HUES48 (cell line): ENCODE data around the gene NTNG1.

ENCODE experiments used
- H3K27ac ChIP-seq: one replicate; pipeline ENCODE4 v1.7.0; 2013; ENCODE audit warnings: low read depth, low read length, inconsistent platforms
- H3K27me3 ChIP-seq: 2 replicates; pipeline ENCODE4 v1.6.1; 2013; ENCODE audit warnings: mild to moderate bottlenecking, low read length; ENCODE audit not compliant: control insufficient read depth, insufficient read depth
- H3K36me3 ChIP-seq: 2 replicates; pipeline ENCODE4 v1.6.1; 2013; ENCODE audit warnings: low read length; ENCODE audit not compliant: control insufficient read depth, insufficient read depth
- H3K4me1 ChIP-seq: 2 replicates; pipeline ENCODE4 v1.6.1; 2013; ENCODE audit warnings: mild to moderate bottlenecking, low read length; ENCODE audit not compliant: control insufficient read depth, insufficient read depth
- H3K4me3 ChIP-seq: 2 replicates; pipeline ENCODE4 v1.5.1; 2013; ENCODE audit warnings: mild to moderate bottlenecking, low read depth, low read length
- H3K9ac ChIP-seq: 2 replicates; pipeline ENCODE4 v1.6.1; 2013; ENCODE audit warnings: mild to moderate bottlenecking, low read depth, low read length, moderate library complexity
- H3K9me3 ChIP-seq: 2 replicates; pipeline ENCODE4 v1.6.1; 2013; ENCODE audit warnings: low read length; ENCODE audit not compliant: control insufficient read depth, insufficient read depth

The NTNG1 gene

DNA sequence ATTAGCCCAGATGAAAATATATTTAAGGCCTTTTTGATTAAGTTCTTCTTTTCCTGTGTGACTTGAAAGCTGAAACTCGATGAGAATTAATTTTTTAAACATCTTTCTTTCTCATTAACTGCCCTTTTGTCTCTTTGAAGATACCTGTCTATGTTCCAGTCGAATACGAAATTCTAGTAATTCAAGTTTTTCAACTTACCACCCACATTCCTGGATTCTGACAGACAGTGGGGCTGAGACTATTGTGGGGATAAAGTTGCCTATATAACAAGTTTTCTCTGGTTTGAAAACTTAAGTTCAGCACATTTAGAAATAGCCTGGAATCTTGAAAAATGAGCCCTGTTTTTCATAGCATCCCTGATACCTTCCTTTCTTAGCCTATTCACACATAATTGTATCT lies 114.6 kb downstream of the NTNG1 start:
- Histone ChIP-seq H3K9ac (no peak overlapping the region), H3K27me3 (no peaks in the 10 kb centered on the region), H3K4me3 (no peak overlapping the region), H3K27ac (no peak overlapping the region), H3K4me1 (peaks cover 45% of the 10 kb centered on the region), H3K9me3 (no peaks in the 10 kb centered on the region), H3K36me3 (no peaks in the 10 kb centered on the region)

DNA sequence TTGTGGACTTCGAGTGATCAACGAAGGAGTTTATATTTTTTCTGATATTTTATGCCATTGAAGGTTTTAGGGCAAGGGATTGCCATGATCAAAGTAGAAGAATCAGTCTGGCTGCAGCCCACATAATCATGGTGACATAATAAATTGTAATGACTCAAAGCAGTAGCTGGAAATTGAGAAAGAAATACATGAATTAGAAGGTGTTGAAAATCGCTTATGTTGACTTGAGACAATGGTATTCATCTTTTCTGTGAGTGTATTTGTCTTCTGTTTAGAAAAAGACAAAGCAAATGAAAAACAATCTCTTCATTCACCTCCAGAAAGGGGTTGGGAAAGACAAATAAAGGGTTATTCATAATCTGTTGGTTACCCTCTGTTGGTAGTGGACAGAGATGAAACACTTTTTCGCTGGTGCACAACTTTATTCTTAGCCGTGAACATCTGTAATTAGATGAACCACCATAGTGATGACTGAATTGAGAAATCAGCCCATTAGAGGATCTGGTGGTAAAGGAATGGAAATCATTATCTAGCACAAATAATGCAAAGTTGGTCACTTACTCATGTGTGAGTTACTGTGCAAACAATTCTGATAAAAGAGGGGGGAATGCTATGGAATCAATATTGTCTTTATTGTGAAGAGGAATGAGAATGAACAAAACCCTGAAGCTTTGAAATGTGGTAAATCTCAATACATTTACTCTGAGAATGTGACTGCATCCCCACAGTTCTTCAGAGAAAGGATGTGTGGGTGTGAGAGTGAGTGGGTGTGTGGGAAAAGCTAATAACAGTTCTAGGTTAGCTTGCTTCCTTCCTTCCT lies 121.8 kb downstream of the NTNG1 start:
- Histone ChIP-seq H3K4me3 (no peak overlapping the region), H3K9me3 (no peaks in the 10 kb centered on the region), H3K36me3 (no peaks in the 10 kb centered on the region), H3K4me1 (peaks cover 16% of the 10 kb centered on the region), H3K9ac (no peak overlapping the region), H3K27ac (no peak overlapping the region), H3K27me3 (no peaks in the 10 kb centered on the region)

DNA sequence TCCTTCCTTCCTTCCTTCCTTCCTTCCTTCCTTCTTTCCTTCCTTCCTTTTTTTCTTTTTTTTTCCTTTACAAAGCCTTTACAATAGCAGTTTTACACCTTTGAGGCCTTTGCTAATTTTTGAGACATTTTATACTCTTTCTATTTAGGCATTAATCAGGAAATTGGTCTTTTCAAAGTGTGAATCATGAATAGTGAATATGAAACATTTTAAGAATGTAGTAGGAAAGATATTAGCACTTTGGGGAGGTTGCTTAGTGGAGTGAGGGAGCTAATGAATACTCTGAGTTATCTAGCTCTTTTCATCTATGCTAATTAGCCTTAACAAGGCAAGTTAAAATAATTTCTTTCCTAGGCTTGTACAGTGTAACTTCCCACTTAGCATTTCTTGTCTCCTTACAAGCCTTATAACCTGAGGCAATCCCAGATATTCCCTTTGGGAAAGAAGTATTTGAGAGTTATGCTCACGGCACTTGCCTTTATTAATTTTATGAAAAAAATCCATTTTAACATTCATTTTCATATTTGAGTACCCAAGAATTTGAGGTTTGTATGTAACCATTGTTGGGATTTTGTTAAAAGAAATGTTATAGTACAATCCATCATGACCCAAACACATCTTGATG lies 122.6 kb downstream of the NTNG1 start:
- Histone ChIP-seq H3K27ac (no peak overlapping the region), H3K4me1 (peaks cover 17% of the 10 kb centered on the region), H3K36me3 (no peaks in the 10 kb centered on the region), H3K4me3 (no peak overlapping the region), H3K9me3 (no peaks in the 10 kb centered on the region), H3K27me3 (no peaks in the 10 kb centered on the region), H3K9ac (no peak overlapping the region)

DNA sequence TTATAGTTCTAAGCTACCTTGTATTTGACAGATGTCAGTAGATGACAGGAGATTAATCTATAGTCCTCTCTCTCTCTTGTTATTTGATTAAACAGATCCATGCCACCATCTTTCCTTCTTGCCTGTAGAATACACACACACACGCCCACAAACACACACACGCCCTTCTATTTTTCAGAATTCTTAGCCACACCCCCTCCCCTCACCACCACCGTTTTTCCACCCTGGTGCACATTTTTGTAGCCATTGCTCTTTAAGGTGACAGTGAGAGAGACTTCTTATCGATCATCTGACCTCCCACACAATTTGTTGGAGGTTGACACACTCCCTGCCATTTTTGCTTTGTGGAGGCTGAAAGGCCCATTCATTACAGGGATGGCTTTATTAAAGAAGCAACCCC lies 123.2 kb downstream of the NTNG1 start:
- Histone ChIP-seq H3K9ac (no peak overlapping the region), H3K36me3 (no peaks in the 10 kb centered on the region), H3K27me3 (no peaks in the 10 kb centered on the region), H3K4me3 (no peak overlapping the region), H3K9me3 (no peaks in the 10 kb centered on the region), H3K27ac (no peak overlapping the region), H3K4me1 (peaks cover 17% of the 10 kb centered on the region)

DNA sequence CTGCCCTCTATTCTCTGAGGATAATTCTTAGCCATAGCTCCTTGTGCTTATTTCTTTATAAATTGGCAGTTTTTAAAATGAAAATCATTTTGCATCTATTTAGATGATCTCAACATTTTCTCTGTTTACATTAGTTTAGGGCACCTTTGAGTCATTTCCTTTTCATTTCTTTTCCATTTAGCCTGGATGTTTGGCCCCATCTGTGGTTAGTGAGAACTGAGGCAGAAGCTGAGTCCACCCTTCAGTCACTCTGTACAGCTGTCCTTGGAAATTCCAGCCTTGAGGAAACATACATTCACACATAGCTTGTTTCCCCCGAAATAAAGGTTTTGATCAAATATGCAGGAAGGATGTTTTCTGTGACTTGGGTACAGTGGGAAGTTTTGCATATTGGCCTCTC lies 123.7 kb downstream of the NTNG1 start:
- no peaks in the 10 kb centered on the region for H3K9me3 ChIP-seq
- H3K9ac ChIP-seq: no peak overlapping the region
- H3K4me1 ChIP-seq: peaks cover 17% of the 10 kb centered on the region
- H3K27ac ChIP-seq: no peak overlapping the region
- no peak overlapping the region for H3K4me3 ChIP-seq
- no peaks in the 10 kb centered on the region for H3K36me3 ChIP-seq
- H3K27me3 ChIP-seq: no peaks in the 10 kb centered on the region

DNA sequence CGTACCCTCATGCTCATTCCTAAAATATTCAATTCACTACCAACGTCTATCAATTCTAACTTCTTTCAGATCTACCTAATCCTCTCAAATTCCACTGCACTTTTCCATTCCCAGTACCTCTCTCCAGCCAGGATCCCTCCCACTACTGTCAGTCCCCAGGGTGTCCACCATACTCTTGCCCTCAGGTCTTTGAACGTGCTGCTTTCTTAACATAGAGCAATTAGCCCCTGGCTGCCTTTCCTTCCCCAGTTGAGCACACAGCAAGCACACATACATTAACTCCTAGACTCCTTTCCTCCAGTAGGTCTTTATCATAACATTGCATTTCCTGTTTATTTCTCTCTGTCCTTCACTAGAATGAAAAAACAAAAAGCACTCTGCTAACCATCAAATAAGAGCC lies 126.7 kb downstream of the NTNG1 start:
- H3K27me3 ChIP-seq: no peaks in the 10 kb centered on the region
- H3K9me3 ChIP-seq: no peaks in the 10 kb centered on the region
- no peak overlapping the region for H3K9ac ChIP-seq
- H3K36me3 ChIP-seq: no peaks in the 10 kb centered on the region
- H3K27ac ChIP-seq: no peak overlapping the region
- peaks cover 17% of the 10 kb centered on the region for H3K4me1 ChIP-seq
- H3K4me3 ChIP-seq: no peak overlapping the region

DNA sequence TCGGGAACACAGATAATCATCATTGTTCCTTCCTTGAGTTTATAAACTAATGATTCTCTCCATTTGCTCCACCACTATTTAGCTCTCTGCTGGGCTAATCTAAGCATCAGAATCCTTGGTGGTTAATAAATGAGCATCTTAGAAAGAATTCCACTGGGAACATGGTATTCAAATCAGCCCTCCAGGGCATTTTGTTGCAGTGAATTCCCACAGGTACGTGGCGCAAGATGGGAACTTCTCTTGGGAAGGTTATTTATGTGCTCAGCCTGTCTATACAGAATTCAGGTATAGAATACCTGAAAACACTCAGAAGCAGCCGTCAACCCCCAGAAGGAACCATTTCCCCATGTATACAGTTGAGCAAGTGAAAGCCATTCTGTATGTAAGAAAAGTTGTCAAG lies 131.5 kb downstream of the NTNG1 start:
- no peaks in the 10 kb centered on the region for H3K36me3 ChIP-seq
- no peaks in the 10 kb centered on the region for H3K9me3 ChIP-seq
- H3K9ac ChIP-seq: no peak overlapping the region
- no peak overlapping the region for H3K4me3 ChIP-seq
- no peaks in the 10 kb centered on the region for H3K27me3 ChIP-seq
- peaks cover 11% of the 10 kb centered on the region for H3K4me1 ChIP-seq
- H3K27ac ChIP-seq: no peak overlapping the region

DNA sequence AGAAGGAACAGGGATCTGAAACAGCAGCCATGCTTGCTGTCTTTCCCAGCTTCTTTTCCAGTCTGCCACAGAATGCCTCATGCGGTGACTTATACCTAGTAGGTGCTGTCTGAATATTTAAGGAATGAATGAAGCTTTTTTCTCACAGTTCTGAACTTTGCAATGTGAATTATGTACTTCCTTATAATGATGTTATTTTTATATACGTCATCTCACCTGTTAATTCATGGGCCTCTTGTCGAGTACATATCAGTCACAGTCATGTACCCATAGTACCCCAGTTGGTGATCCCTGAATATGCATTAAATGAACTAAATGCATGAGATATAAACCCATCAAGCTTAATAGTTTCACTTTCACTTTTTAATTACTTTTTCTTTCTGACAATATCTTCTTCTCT lies 132.7 kb downstream of the NTNG1 start:
- Histone ChIP-seq H3K36me3 (no peaks in the 10 kb centered on the region), H3K27ac (no peak overlapping the region), H3K4me1 (peaks cover 8% of the 10 kb centered on the region), H3K9me3 (no peaks in the 10 kb centered on the region), H3K9ac (no peak overlapping the region), H3K27me3 (no peaks in the 10 kb centered on the region), H3K4me3 (no peak overlapping the region)

DNA sequence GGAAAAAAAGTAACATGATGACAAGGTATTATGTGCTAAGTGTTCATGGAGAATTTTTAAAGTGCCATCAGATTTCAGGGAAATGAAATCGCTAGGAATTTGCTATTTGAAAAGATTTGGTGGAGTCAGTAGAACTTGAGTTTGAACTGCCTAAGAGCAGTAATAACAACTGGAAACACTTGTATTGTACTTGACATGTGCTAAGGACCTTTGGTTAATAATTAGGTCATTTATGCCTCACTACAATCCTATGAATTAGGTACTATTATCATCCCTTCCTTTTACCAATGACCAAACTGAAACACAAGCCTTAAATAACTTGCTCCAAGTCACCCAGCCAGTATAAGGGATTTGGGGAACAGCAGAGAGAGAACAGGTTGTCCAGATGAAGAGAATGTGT lies 133.4 kb downstream of the NTNG1 start:
- Histone ChIP-seq H3K27me3 (no peaks in the 10 kb centered on the region), H3K27ac (no peak overlapping the region), H3K4me1 (peaks cover 8% of the 10 kb centered on the region)

DNA sequence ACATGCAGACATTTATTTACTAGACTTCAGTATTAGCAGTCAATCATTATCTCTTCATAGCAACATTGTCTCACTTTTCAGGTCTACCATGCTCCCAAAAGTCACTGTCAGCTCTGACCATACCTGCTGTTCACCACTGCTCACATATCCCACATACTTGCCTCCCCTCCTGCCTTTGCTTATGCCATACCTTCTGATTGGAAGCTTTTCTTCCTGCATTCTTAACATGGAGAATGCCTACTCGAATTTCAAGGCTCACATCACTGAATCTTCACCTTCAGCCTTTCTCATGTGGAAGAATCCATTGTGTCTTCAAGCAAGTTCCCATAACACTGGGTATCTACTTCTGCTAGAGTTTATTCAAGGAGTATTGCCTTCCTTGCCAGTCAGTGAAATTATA lies 135.4 kb downstream of the NTNG1 start:
- Histone ChIP-seq H3K9me3 (no peaks in the 10 kb centered on the region), H3K36me3 (no peaks in the 10 kb centered on the region), H3K4me1 (peaks cover 8% of the 10 kb centered on the region), H3K9ac (no peak overlapping the region), H3K27ac (no peak overlapping the region), H3K4me3 (no peak overlapping the region), H3K27me3 (no peaks in the 10 kb centered on the region)

More for the DNA sequence above, 133.4 kb downstream of the NTNG1 start:
- Histone ChIP-seq H3K4me3 (no peak overlapping the region), H3K9ac (no peak overlapping the region), H3K36me3 (no peaks in the 10 kb centered on the region), H3K9me3 (no peaks in the 10 kb centered on the region)

DNA sequence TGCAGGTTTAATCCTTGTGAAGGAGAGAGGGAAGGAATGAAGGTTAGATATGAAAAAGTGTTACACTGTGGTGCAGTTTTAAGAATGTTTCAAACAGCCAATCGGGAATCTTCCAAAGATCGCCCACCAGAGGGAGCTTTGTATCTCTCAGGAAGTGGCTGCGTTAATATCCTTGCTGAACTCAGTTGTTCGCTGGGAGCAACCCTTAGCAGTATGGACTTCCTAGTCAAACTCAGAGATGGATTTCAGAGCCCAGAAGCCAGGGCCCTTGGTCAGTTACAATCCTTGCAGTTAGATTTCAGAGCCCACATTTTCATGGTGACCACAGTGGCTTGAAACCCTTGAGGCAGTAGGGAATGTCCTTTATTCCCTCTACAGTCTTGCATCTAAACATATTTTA lies 136.2 kb downstream of the NTNG1 start:
- H3K4me1 ChIP-seq: peaks cover 8% of the 10 kb centered on the region
- no peaks in the 10 kb centered on the region for H3K27me3 ChIP-seq
- H3K9ac ChIP-seq: no peak overlapping the region
- no peaks in the 10 kb centered on the region for H3K9me3 ChIP-seq
- no peak overlapping the region for H3K27ac ChIP-seq
- H3K36me3 ChIP-seq: no peaks in the 10 kb centered on the region
- no peak overlapping the region for H3K4me3 ChIP-seq
